K562 (cell line): ENCODE measurements around the gene EMD.

Source experiments
- BRCA1 ChIP-seq, 2 experiments: fragments of 450-650 bp in 1 of 2; sonication (generic) in 1 of 2; formaldehyde crosslinking in 1 of 2; IDR thresholded peaks; 2 replicates each; pipeline versions ENCODE4 v1.5.0 to v1.6.1; 2017 to 2020; ENCODE audit warnings: mild to moderate bottlenecking in 1 of 2, missing genetic modification reagents in 1 of 2
- CTCF ChIP-seq, 3 experiments: IDR thresholded peaks in 2 of 3; conservative IDR thresholded peaks in 1 of 3; 2 replicates each; pipeline ENCODE4 v1.5.1; 2011 to 2012; ENCODE audit warnings: low read length in 3 of 3, mild to moderate bottlenecking in 3 of 3, control low read depth in 2 of 3, improper control_type of control experiment in 1 of 3, inconsistent platforms in 1 of 3, low read depth in 1 of 3, mixed read lengths in 1 of 3, moderate library complexity in 1 of 3; ENCODE audit not compliant: insufficient read depth in 2 of 3
- FOXK1 ChIP-seq: sonication (generic); formaldehyde crosslinking; IDR thresholded peaks from 2 replicates; pipeline ENCODE4 v1.8.0; 2022; ENCODE audit warnings: missing genetic modification reagents, mild to moderate bottlenecking, borderline replicate concordance
- GABPA ChIP-seq: fragments of 200-800 bp; sonication (Bioruptor generic); conservative IDR thresholded peaks from 2 replicates; pipeline ENCODE4 v1.6.1; 2016; ENCODE audit warnings: low read depth, missing genetic modification characterization, missing compliant biosample characterization
- POLR2AphosphoS5 ChIP-seq: IDR thresholded peaks from 2 replicates; pipeline ENCODE4 v1.6.1; 2011; ENCODE audit warnings: mild to moderate bottlenecking, low read depth, low read length, moderate library complexity; ENCODE audit not compliant: control insufficient read depth, insufficient read depth
- PREB ChIP-seq: sonication (generic); formaldehyde crosslinking; IDR thresholded peaks from 2 replicates; pipeline ENCODE4 v1.8.1; 2023; ENCODE audit warnings: mild to moderate bottlenecking, missing genetic modification reagents
- REST ChIP-seq, 2 experiments: fragments of 450-650 bp; formaldehyde crosslinking in 1 of 2; IDR thresholded peaks; 2 replicates each; pipeline versions ENCODE4 v1.4.0 to v1.6.1; 2014 to 2020; ENCODE audit warnings: mild to moderate bottlenecking in 2 of 2, borderline replicate concordance in 1 of 2, low read depth in 1 of 2
- YY1 ChIP-seq, 3 experiments: IDR thresholded peaks; 2 replicates each; pipeline ENCODE4 v1.6.1; 2011; ENCODE audit warnings: low read length in 2 of 3, mild to moderate bottlenecking in 2 of 3, moderate library complexity in 2 of 3, borderline replicate concordance in 1 of 3, control low read depth in 1 of 3, low read depth in 1 of 3; ENCODE audit not compliant: insufficient read depth in 3 of 3, insufficient replicate concordance in 2 of 3, control insufficient read depth in 1 of 3, insufficient read length in 1 of 3; ENCODE audit errors: extremely low read depth in 1 of 3
- ZNF124 ChIP-seq: sonication (generic); formaldehyde crosslinking; IDR thresholded peaks from 2 replicates; pipeline ENCODE4 v1.8.1; 2022; ENCODE audit warnings: missing genetic modification reagents
- ZNF274 ChIP-seq: IDR thresholded peaks from 2 replicates; pipeline ENCODE4 v1.6.1; 2011; ENCODE audit warnings: low read depth, mild to moderate bottlenecking, low read length, moderate library complexity, borderline replicate concordance
- ZNF431 ChIP-seq: sonication (generic); formaldehyde crosslinking; IDR thresholded peaks from 2 replicates; pipeline ENCODE4 v1.8.0; 2022; ENCODE audit warnings: mild to moderate bottlenecking, missing genetic modification reagents

GRCh38 chrX:154408659-154409221 is 29.6 kb downstream of the EMD start:
- TF ChIP-seq CTCF (IDR thresholded peaks at IDR 0.05 in 2 of 3, conservative IDR thresholded peaks at IDR 0.05 in 1 of 3; ENCODE audit: insufficient read depth in 2 of 3, low read depth in 1 of 3, low read length in 3 of 3) (no peak), POLR2AphosphoS5 (no peak), ZNF431 (CRISPR knock-in tag) (no peak), GABPA (tag) (no peak), YY1 (IDR thresholded peaks at IDR 0.05; ENCODE audit: borderline replicate concordance in 1 of 3, control insufficient read depth in 1 of 3, extremely low read depth in 1 of 3, insufficient read depth in 3 of 3, insufficient read length in 1 of 3, insufficient replicate concordance in 2 of 3, low read depth in 1 of 3, low read length in 2 of 3) (no peak), PREB (CRISPR knock-in tag) (no peak), ZNF274 (no peak), ZNF124 (CRISPR knock-in tag) (no peak), REST (IDR thresholded peaks at IDR 0.05; ENCODE audit: borderline replicate concordance) (peak; percentile 60), REST (CRISPR knock-in tag; IDR thresholded peaks at IDR 0.05; ENCODE audit: low read depth) (no peak), FOXK1 (CRISPR knock-in tag) (no peak), BRCA1 (IDR thresholded peaks at IDR 0.05) (no peak), BRCA1 (CRISPR knock-in tag; IDR thresholded peaks at IDR 0.05) (no peak)
